Activated T-helper 2 cell treated with anti-CD3 and anti-CD28 coated beads, Interferon-gamma antibody, Interleukin-2, Interleukin-4, amounts not matched to agents 10 μg/mL and 5 μg/mL and 100 μg/mL, durations not matched to agents 14 hours and 24 hours and 36 hours (primary cell): Measurements from ENCODE around the gene TMUB2. TPM values are rescaled to one million over a fixed set of nuclear protein-coding genes. Genes with fewer than 3 reads are reported as not detected.

Experiments
- DNase-seq: peaks from one replicate; pipeline ENCODE4 v3.0.0; 2021; ENCODE audit warnings: low spot score
- H3K27ac Mint-ChIP-seq: one replicate; pipeline ENCODE4 v1.8.0; 2021; ENCODE audit warnings: mixed read lengths
- H3K27me3 Mint-ChIP-seq: one replicate; pipeline ENCODE4 v1.8.0; 2021; ENCODE audit warnings: low read depth, mixed read lengths
- H3K36me3 Mint-ChIP-seq: one replicate; pipeline ENCODE4 v1.8.0; 2021; ENCODE audit warnings: low read depth, mixed read lengths
- H3K4me1 Mint-ChIP-seq: one replicate; pipeline ENCODE4 v1.8.0; 2021; ENCODE audit warnings: low read depth, mixed read lengths
- H3K4me3 Mint-ChIP-seq: one replicate; pipeline ENCODE4 v1.8.0; 2021; ENCODE audit warnings: low read depth, mild to moderate bottlenecking, moderate library complexity, mixed read lengths
- H3K9me3 Mint-ChIP-seq: one replicate; pipeline ENCODE4 v1.8.0; 2021; ENCODE audit warnings: mixed read lengths
- intact Hi-C: fragments of 100-400 bp; cut with micrococcal nuclease; formaldehyde crosslinking; loops from one replicate; pipeline ENCODE4 v1.15.1; 2023
- total RNA-seq: library from RNA; stranded (reverse); gene quantifications from 2 replicates; pipeline ENCODE4 v1.2.3, GENCODE V29; 2022

Gene TMUB2
- total RNA-seq, 1 donor from 2014 or later = 20.4 TPM

- H3K4me3 Mint-ChIP-seq = no peak overlapping the region
- H3K27ac Mint-ChIP-seq = no peak overlapping the region
- no peaks in the 10 kb centered on the region for H3K27me3 Mint-ChIP-seq
Observed at GRCh38 chr17:44241106-44241624, 54.4 kb downstream of the TMUB2 start.

More at GRCh38 chr17:44241106-44241624, 54.4 kb downstream of the TMUB2 start:
- peaks cover 8% of the 10 kb centered on the region for H3K4me1 Mint-ChIP-seq
- intact Hi-C loops = no loop called here
- no peaks in the 10 kb centered on the region for H3K36me3 Mint-ChIP-seq
- no peaks in the 10 kb centered on the region for H3K9me3 Mint-ChIP-seq
- no peak for DNase-seq

Other genes with a start within 250 kb of the TMUB2 start
- not detected in 2 replicates for gene PPY, start 244.5 kb upstream of the TMUB2 start, total RNA-seq
- 0.18 TPM in 1 of 2 replicates, not detected in the other for gene PYY, start 233.0 kb upstream of the TMUB2 start, total RNA-seq
- 0.28 and 0.82 TPM in 2 replicates for gene NAGS, start 182.3 kb upstream of the TMUB2 start, total RNA-seq
- 29.5 and 29.9 TPM in 2 replicates for gene TMEM101, start 172.0 kb upstream of the TMUB2 start, total RNA-seq
- 81.4 and 88.4 TPM in 2 replicates for gene LSM12, start 120.3 kb upstream of the TMUB2 start, total RNA-seq
- 36.3 and 39.2 TPM in 2 replicates for gene G6PC3, start 116.2 kb upstream of the TMUB2 start, total RNA-seq
- 18.7 and 19.9 TPM in 2 replicates for gene HDAC5, start 63.3 kb upstream of the TMUB2 start, total RNA-seq
- 20.7 and 24.1 TPM in 2 replicates for gene HROB, start 45.0 kb upstream of the TMUB2 start, total RNA-seq
- gene ASB16, start 16.3 kb upstream of the TMUB2 start, total RNA-seq = 0.21 and 0.59 TPM in 2 replicates
- 107 and 113 TPM in 2 replicates for gene ATXN7L3, start 12.9 kb downstream of the TMUB2 start, total RNA-seq
- gene UBTF, start 32.7 kb downstream of the TMUB2 start, total RNA-seq = 177 and 181 TPM in 2 replicates
- gene SLC4A1, start 81.2 kb downstream of the TMUB2 start, total RNA-seq = not detected in 2 replicates
- gene RUNDC3A, start 121.6 kb downstream of the TMUB2 start, total RNA-seq = 0.16 and 0.18 TPM in 2 replicates
- 132 and 141 TPM in 2 replicates for gene SLC25A39, start 137.9 kb downstream of the TMUB2 start, total RNA-seq
- 37.8 and 41.4 TPM in 2 replicates for gene GRN, start 158.3 kb downstream of the TMUB2 start, total RNA-seq
- 0.32 and 1.0 TPM in 2 replicates for gene FAM171A2, start 176.9 kb downstream of the TMUB2 start, total RNA-seq
- 1.5 and 2.7 TPM in 2 replicates for gene ITGA2B, start 202.7 kb downstream of the TMUB2 start, total RNA-seq